ENCODE results near the gene C11orf68.

Gene C11orf68

DNA sequence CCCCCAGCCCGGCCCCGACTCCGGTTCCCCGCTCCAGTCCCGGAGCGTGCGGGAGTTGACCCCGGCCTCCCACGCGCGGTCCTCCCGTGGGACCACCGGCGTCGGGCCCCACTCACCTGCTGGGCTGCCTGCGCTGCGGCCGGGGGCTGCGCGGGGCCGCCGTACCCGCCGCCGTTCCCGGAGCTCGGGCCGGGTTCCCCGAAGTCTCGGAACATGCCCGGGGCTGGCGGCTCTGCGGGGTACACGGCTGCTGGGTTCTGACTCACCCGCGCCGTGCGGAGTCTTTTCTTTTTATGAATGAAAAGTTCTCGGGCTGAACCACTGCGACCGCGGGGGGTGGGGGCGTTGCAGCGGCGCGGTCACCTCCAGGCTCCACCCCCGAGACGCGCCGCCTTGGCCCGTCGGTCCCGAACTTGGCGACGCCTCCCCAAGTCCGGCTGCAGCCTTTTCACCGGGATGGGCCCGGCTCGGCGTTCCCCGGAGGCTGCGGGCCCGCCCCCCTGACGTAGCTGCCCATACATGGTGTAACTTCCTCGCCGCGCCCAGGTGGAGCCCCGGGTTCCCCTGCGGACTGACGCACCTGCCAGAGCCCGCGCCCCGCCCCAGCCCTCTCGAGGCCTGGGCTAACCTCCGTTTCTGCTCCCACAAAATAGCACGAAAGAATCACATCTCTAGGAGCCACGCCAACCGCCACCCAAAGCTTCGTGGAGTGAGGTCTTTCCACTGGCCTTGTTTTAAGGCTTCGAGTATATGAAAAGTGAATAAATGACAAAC lies 18.6 kb downstream of the C11orf68 start, which contains the start of gene FOSL1:
Gene FOSL1 (minus strand): TSS at position 264 of the 774 bp plus-strand sequence. CDS start 49 bp downstream, at position 215.
- no peaks in the 10 kb centered on the region for H3K4me1 ChIP-seq (ENCODE audit: control insufficient read depth, insufficient read depth, low read length)
- ChIA-PET POLR2A (interaction anchor here (0.7 to 4.9 kb wide), 4 partner anchors 10 to 41 kb away, joined by 3 to 74 read pairs (median 6); partner anchors contain the start of genes CCDC85B and FIBP), CTCF (interaction anchor here (0.6 to 3.8 kb wide), 4 partner anchors 11 to 102 kb away, joined by 4 to 40 read pairs (median 18); partner anchors contain the start of genes CCDC85B and FIBP)
- H3K36me3 ChIP-seq (ENCODE audit: control insufficient read depth in 2 of 2, insufficient read depth in 1 of 2, low read length in 2 of 2): peaks cover 0 to 3% of the 10 kb centered on the region in 2 experiments; a peak in 1 of 3 replicates
- H3K4me3 ChIP-seq (ENCODE audit: low read depth, low read length): peak within 1 kb of the TSS; percentile 62
- H3K9me3 ChIP-seq (ENCODE audit: control insufficient read depth, insufficient read depth, low read depth, low read length): no peaks in the 10 kb centered on the region
- peak within 1 kb of the TSS; percentile 25; the same call in 1 of the 2 replicates for H3K27ac ChIP-seq (ENCODE audit: extremely low read depth, low read depth, low read length)
- TF ChIP-seq, protein P1, sequence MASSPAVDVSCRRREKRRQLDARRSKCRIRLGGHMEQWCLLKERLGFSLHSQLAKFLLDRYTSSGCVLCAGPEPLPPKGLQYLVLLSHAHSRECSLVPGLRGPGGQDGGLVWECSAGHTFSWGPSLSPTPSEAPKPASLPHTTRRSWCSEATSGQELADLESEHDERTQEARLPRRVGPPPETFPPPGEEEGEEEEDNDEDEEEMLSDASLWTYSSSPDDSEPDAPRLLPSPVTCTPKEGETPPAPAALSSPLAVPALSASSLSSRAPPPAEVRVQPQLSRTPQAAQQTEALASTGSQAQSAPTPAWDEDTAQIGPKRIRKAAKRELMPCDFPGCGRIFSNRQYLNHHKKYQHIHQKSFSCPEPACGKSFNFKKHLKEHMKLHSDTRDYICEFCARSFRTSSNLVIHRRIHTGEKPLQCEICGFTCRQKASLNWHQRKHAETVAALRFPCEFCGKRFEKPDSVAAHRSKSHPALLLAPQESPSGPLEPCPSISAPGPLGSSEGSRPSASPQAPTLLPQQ (tag by site-specific recombination; IDR thresholded peaks at IDR 0.05): peak; percentile 91
- no peak for TF ChIP-seq ZNF140 (tag by site-specific recombination; IDR thresholded peaks at IDR 0.05)
- TF ChIP-seq KLF16 (tag by site-specific recombination; IDR thresholded peaks at IDR 0.05): peak; percentile 76
- TF ChIP-seq GLIS1 (tag by site-specific recombination; IDR thresholded peaks at IDR 0.05): peak; percentile 83
- TF ChIP-seq, protein P2, sequence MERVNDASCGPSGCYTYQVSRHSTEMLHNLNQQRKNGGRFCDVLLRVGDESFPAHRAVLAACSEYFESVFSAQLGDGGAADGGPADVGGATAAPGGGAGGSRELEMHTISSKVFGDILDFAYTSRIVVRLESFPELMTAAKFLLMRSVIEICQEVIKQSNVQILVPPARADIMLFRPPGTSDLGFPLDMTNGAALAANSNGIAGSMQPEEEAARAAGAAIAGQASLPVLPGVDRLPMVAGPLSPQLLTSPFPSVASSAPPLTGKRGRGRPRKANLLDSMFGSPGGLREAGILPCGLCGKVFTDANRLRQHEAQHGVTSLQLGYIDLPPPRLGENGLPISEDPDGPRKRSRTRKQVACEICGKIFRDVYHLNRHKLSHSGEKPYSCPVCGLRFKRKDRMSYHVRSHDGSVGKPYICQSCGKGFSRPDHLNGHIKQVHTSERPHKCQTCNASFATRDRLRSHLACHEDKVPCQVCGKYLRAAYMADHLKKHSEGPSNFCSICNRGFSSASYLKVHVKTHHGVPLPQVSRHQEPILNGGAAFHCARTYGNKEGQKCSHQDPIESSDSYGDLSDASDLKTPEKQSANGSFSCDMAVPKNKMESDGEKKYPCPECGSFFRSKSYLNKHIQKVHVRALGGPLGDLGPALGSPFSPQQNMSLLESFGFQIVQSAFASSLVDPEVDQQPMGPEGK (tag by site-specific recombination; IDR thresholded peaks at IDR 0.05): peak; percentile 81
- peak; percentile 75; the same call in 1 of the 2 replicates for TF ChIP-seq KLF8 (tag by site-specific recombination; IDR thresholded peaks at IDR 0.05)
- no peak for TF ChIP-seq ZNF777 (tag by site-specific recombination; IDR thresholded peaks at IDR 0.05; ENCODE audit: borderline replicate concordance)
- peak; percentile 93; the same call in 1 of the 2 replicates for TF ChIP-seq KLF10 (tag by site-specific recombination; IDR thresholded peaks at IDR 0.05)
- TF ChIP-seq, protein P3, sequence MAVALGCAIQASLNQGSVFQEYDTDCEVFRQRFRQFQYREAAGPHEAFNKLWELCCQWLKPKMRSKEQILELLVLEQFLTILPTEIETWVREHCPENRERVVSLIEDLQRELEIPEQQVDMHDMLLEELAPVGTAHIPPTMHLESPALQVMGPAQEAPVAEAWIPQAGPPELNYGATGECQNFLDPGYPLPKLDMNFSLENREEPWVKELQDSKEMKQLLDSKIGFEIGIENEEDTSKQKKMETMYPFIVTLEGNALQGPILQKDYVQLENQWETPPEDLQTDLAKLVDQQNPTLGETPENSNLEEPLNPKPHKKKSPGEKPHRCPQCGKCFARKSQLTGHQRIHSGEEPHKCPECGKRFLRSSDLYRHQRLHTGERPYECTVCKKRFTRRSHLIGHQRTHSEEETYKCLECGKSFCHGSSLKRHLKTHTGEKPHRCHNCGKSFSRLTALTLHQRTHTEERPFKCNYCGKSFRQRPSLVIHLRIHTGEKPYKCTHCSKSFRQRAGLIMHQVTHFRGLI (tag by site-specific recombination; IDR thresholded peaks at IDR 0.05): no peak
- no peak for TF ChIP-seq ZNF558 (tag by site-specific recombination; IDR thresholded peaks at IDR 0.05)
- TF ChIP-seq GLIS2 (tag by site-specific recombination; IDR thresholded peaks at IDR 0.05): peak; percentile 82
- TF ChIP-seq ZFP69B (tag by site-specific recombination; IDR thresholded peaks at IDR 0.05): peak; percentile 89
- peak; percentile 64; the same call in 1 of the 2 replicates for TF ChIP-seq KLF7 (tag by site-specific recombination; IDR thresholded peaks at IDR 0.05; ENCODE audit: borderline replicate concordance)
- no peak for TF ChIP-seq ZNF473 (tag by site-specific recombination; IDR thresholded peaks at IDR 0.05)
- TF ChIP-seq ZNF174 (tag by site-specific recombination; IDR thresholded peaks at IDR 0.05): no peak
- TF ChIP-seq, protein P4, sequence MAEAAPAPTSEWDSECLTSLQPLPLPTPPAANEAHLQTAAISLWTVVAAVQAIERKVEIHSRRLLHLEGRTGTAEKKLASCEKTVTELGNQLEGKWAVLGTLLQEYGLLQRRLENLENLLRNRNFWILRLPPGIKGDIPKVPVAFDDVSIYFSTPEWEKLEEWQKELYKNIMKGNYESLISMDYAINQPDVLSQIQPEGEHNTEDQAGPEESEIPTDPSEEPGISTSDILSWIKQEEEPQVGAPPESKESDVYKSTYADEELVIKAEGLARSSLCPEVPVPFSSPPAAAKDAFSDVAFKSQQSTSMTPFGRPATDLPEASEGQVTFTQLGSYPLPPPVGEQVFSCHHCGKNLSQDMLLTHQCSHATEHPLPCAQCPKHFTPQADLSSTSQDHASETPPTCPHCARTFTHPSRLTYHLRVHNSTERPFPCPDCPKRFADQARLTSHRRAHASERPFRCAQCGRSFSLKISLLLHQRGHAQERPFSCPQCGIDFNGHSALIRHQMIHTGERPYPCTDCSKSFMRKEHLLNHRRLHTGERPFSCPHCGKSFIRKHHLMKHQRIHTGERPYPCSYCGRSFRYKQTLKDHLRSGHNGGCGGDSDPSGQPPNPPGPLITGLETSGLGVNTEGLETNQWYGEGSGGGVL (tag by site-specific recombination; IDR thresholded peaks at IDR 0.05): peak; percentile 59; the same call in 1 of the 2 replicates
- TF ChIP-seq, protein P5, sequence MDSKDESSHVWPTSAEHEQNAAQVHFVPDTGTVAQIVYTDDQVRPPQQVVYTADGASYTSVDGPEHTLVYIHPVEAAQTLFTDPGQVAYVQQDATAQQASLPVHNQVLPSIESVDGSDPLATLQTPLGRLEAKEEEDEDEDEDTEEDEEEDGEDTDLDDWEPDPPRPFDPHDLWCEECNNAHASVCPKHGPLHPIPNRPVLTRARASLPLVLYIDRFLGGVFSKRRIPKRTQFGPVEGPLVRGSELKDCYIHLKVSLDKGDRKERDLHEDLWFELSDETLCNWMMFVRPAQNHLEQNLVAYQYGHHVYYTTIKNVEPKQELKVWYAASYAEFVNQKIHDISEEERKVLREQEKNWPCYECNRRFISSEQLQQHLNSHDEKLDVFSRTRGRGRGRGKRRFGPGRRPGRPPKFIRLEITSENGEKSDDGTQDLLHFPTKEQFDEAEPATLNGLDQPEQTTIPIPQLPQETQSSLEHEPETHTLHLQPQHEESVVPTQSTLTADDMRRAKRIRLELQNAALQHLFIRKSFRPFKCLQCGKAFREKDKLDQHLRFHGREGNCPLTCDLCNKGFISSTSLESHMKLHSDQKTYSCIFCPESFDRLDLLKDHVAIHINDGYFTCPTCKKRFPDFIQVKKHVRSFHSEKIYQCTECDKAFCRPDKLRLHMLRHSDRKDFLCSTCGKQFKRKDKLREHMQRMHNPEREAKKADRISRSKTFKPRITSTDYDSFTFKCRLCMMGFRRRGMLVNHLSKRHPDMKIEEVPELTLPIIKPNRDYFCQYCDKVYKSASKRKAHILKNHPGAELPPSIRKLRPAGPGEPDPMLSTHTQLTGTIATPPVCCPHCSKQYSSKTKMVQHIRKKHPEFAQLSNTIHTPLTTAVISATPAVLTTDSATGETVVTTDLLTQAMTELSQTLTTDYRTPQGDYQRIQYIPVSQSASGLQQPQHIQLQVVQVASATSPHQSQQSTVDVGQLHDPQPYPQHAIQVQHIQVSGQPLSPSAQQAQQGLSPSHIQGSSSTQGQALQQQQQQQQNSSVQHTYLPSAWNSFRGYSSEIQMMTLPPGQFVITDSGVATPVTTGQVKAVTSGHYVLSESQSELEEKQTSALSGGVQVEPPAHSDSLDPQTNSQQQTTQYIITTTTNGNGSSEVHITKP (tag by site-specific recombination; IDR thresholded peaks at IDR 0.05): peak; percentile 97
- TF ChIP-seq ZNF660 (tag by site-specific recombination; IDR thresholded peaks at IDR 0.05): peak; percentile 84; the same call in 1 of the 2 replicates
- no peak for TF ChIP-seq ZNF658 (tag by site-specific recombination; IDR thresholded peaks at IDR 0.05)
- peak; percentile 65; the same call in 1 of the 2 replicates for TF ChIP-seq ZEB2 (tag by site-specific recombination; IDR thresholded peaks at IDR 0.05)
- TF ChIP-seq ZBTB17 (tag by site-specific recombination; IDR thresholded peaks at IDR 0.05): peak; percentile 90
- TF ChIP-seq ZSCAN30 (tag by site-specific recombination; IDR thresholded peaks at IDR 0.05): peak; percentile 87
- TF ChIP-seq ZNF341 (tag by site-specific recombination; IDR thresholded peaks at IDR 0.05; ENCODE audit: low read depth): peak; percentile 26; the same call in 1 of the 2 replicates
- 0 out of 2 replicates have a peak, but pooled peaks have one; percentile 8 for TF ChIP-seq ZNF37A (tag by site-specific recombination; IDR thresholded peaks at IDR 0.05)
- peak; percentile 93 for TF ChIP-seq SP3 (tag by site-specific recombination; IDR thresholded peaks at IDR 0.05)
- TF ChIP-seq ZBTB20 (tag by site-specific recombination; IDR thresholded peaks at IDR 0.05): peak; percentile 58; the same call in 1 of the 2 replicates
- TF ChIP-seq KLF1 (tag by site-specific recombination; IDR thresholded peaks at IDR 0.05): peak; percentile 87

Data from HEK293 (cell line).